HG03354 (cell line): ENCODE data around the gene CEBPG.

Experiments used
- ATAC-seq: cut with Tn5 transposase; IDR thresholded peaks from one replicate; pipeline ENCODE4 v1.9.1; 2021; ENCODE audit warnings: mild to moderate bottlenecking; ENCODE audit not compliant: unreplicated experiment, poor library complexity, severe bottlenecking

The CEBPG gene

GRCh38 chr19:33392341-33393285, 19.1 kb downstream of the CEBPG start:
- no peak for ATAC-seq

- ATAC-seq = no peak
Observed at GRCh38 chr19:33393286-33394005, 19.9 kb downstream of the CEBPG start.

- no peak for ATAC-seq
Observed at GRCh38 chr19:33394006-33394722, 20.7 kb downstream of the CEBPG start.

DNA sequence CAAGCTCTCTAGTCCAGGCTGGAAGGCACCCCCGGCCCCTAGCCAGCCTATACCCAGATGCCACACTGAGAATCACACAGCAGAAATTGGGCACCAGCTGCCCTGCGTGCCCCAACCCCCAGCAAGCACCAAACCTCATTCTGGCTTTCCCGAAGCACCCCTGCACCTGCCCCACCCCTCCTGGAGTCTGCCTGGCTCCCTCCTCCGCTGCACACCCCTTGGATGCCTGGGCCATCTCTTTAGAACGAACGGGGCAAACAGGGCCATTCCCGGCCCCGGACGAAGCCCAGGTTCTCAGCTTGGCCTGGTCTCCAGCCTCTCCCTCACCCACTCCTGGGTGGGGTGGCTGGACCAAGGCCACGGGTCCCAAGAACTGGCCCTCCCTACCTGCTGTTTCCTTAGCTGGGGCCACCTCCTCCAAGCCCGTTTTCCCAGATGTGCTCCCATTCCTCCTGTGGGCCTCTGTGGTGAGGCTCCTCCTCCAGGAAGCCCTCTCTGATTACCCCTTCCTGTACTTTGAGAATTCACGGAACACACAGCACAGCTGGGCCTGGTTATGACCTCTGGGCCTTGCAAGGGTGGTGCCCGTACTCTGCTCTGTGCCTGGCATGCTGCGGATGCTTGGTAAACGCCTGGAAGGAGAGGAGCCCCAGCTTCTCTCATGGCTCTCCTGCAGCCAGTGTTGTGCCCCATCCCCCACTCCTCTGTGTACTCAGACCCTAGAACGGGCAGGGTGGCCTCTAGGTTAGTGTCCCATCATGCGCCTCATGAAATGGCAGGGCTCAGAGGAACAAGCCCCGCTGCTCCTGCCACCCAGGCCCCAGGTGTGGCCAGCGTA, 21.4 kb downstream of the CEBPG start:
- ATAC-seq = no peak

- no peak for ATAC-seq
Observed at GRCh38 chr19:33395561-33396550, 22.3 kb downstream of the CEBPG start.

- ATAC-seq = no peak
Observed at GRCh38 chr19:33396701-33397535, 23.4 kb downstream of the CEBPG start.

- ATAC-seq = no peak
Observed at GRCh38 chr19:33397536-33398360, 24.2 kb downstream of the CEBPG start.

GRCh38 chr19:33398361-33399060, 25.0 kb downstream of the CEBPG start:
- no peak for ATAC-seq

DNA sequence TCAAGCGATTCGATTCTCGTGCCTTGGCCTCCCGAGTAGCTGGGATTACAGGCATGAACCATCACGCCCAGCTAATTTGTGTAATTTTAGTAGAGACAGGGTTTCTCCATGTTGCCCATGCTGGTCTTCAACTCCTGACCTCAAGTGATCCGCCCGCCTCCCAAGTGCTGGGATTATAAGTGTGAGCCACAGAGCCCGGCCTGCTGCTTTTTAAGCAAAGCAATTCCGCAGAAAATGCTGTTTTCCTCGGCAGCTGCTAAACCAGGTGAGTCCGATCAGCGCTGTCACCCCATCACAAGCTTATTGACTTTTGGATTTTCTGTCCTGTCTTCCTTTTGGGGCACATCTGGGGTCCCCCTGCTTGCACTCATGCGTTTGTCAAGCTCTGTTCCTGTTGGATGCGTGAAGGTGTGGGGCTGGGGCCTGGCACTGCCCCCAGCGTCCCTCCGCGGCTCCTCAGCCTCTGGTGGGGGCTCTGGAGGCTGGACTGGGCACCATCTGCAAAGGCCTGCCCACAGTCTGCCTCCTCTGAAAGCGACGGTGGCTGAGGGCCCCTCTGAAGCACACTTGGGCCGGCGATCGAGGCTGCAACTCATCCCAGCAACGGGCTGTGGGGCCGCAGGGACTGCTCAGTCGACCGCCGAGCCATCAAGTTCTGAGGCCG, 25.7 kb downstream of the CEBPG start:
- no peak for ATAC-seq

- ATAC-seq = no peak
Observed at GRCh38 chr19:33399745-33400681, 26.5 kb downstream of the CEBPG start.

GRCh38 chr19:33400856-33401682, 27.6 kb downstream of the CEBPG start:
- ATAC-seq = no peak

- no peak for ATAC-seq
Observed at GRCh38 chr19:33401683-33402420, 28.3 kb downstream of the CEBPG start.
